Measurements from ENCODE around the gene PJVK. TPM values are rescaled to one million over a fixed set of nuclear protein-coding genes. Genes with fewer than 3 reads are reported as not detected.

PJVK gene
- total RNA-seq, 1 donor from 2014 or later = 0.58 TPM

- H3K4me3 ChIP-seq (ENCODE audit: low read depth, low read length) = peak overlapping the region; percentile 80
- TF ChIP-seq CTCF (conservative IDR thresholded peaks at IDR 0.05; ENCODE audit: low read depth, low read length) = no peak
- DNase-seq (ENCODE audit: low read depth) = no peak
Observed at GRCh38 chr2:178479758-178480226, 28.6 kb downstream of the PJVK start.

- TF ChIP-seq CTCF (conservative IDR thresholded peaks at IDR 0.05; ENCODE audit: low read depth, low read length) = no peak
- DNase-seq (ENCODE audit: low read depth) = peak; percentile 50
- H3K4me3 ChIP-seq (ENCODE audit: low read depth, low read length) = peak within 1 kb of the TSS; percentile 80
Observed at GRCh38 chr2:178480227-178481181, 29.3 kb downstream of the PJVK start, which contains the start of gene PLEKHA3. Gene PLEKHA3, plus strand, starts transcription at chr2:178480457. Its CDS starts 413 bp downstream, at chr2:178480870.

GRCh38 chr2:178482437-178482836 lies 31.3 kb downstream of the PJVK start:
- DNase-seq (ENCODE audit: low read depth) = no peak
- no peak for TF ChIP-seq CTCF (conservative IDR thresholded peaks at IDR 0.05; ENCODE audit: low read depth, low read length)
- H3K4me3 ChIP-seq (ENCODE audit: low read depth, low read length) = no peak overlapping the region

GRCh38 chr2:178484245-178485041 lies 33.3 kb downstream of the PJVK start:
- TF ChIP-seq CTCF (conservative IDR thresholded peaks at IDR 0.05; ENCODE audit: low read depth, low read length) = no peak
- no peak overlapping the region for H3K4me3 ChIP-seq (ENCODE audit: low read depth, low read length)
- DNase-seq (ENCODE audit: low read depth) = no peak

- TF ChIP-seq CTCF (conservative IDR thresholded peaks at IDR 0.05; ENCODE audit: low read depth, low read length) = no peak
- no peak overlapping the region for H3K4me3 ChIP-seq (ENCODE audit: low read depth, low read length)
- no peak for DNase-seq (ENCODE audit: low read depth)
Observed at GRCh38 chr2:178485356-178485755, 34.2 kb downstream of the PJVK start.

GRCh38 chr2:178491612-178492011 lies 40.4 kb downstream of the PJVK start:
- no peak for DNase-seq (ENCODE audit: low read depth)
- no peak for TF ChIP-seq CTCF (conservative IDR thresholded peaks at IDR 0.05; ENCODE audit: low read depth, low read length)
- no peak overlapping the region for H3K4me3 ChIP-seq (ENCODE audit: low read depth, low read length)
